K562 (cell line): Measurements from ENCODE around the gene SLC16A13. TPM values are rescaled to one million over a fixed set of nuclear protein-coding genes. Genes with fewer than 3 reads are reported as not detected.

ENCODE experiments used
- ATAC-seq: fragments of 200-7000 bp; cut with Tn5 transposase; 3 replicates; pipeline ENCODE4 v1.9.1; 2020; ENCODE audit warnings: moderate library complexity
- BruUV-seq: library from RNA; stranded (reverse); fragments of 400-500 nt; replicated peaks from 2 replicates; lab custom pipeline; 2021; lab: Mats Ljungman, UMichigan
- CTCF ChIA-PET: fragments of 300-600 bp; formaldehyde crosslinking; extraction: SDS; loops from one replicate; lab custom pipeline; 2021; ENCODE audit warnings: low intra/inter-chr PET ratio; lab: Yijun Ruan, JAX
- POLR2A ChIA-PET: fragments of 300-600, 350-650 bp; sonication (Branson Sonifier 250); formaldehyde crosslinking; extraction: SDS; loops from one replicate; lab custom pipeline; 2021; ENCODE audit warnings: antibody characterized with exemption, inconsistent platforms; lab: Yijun Ruan, JAX
- DNase-seq, 4 experiments: peaks; one replicate each; pipeline versions ENCODE4 v3.0.0 to v3.0.0-alpha.2; 2011 to 2018; ENCODE audit warnings: low spot score in 3 of 4, mixed read lengths in 3 of 4; ENCODE audit errors: extremely low read depth in 1 of 4
- FAIRE-seq: peaks from 2 replicates; lab custom pipeline; 2011; peaks lifted over from hg19 to GRCh38; lab: Jason Lieb, UNC
- H2AFZ ChIP-seq: 2 replicates; pipeline ENCODE4 v1.6.0; 2011; ENCODE audit warnings: low read depth, low read length, control low read depth, inconsistent platforms
- H3K27ac ChIP-seq: fragments of 200-600 bp; 3 replicates; pipeline ENCODE4 v1.8.0; 2011; ENCODE audit warnings: low read depth, mild to moderate bottlenecking, control low read depth, inconsistent platforms, low read length, moderate library complexity, mixed read lengths; ENCODE audit errors: extremely low read depth
- H3K27me3 ChIP-seq, 2 experiments: fragments of 300-600 bp in 1 of 2; 2 replicates in 1 of 2; 3 replicates in 1 of 2; pipeline versions ENCODE4 v1.6.0 to v1.8.0; 2011; ENCODE audit warnings: inconsistent platforms in 2 of 2, low read length in 2 of 2, mild to moderate bottlenecking in 1 of 2, mixed read lengths in 1 of 2, moderate library complexity in 1 of 2; ENCODE audit not compliant: control insufficient read depth in 2 of 2, insufficient read depth in 2 of 2
- H3K36me3 ChIP-seq: fragments of 300-600 bp; 3 replicates; pipeline ENCODE4 v1.8.0; 2011; ENCODE audit warnings: mild to moderate bottlenecking, low read length, inconsistent platforms; ENCODE audit not compliant: control insufficient read depth, insufficient read depth
- H3K4me1 ChIP-seq, 2 experiments: fragments of 200-600 bp in 1 of 2; replicated peaks in 1 of 2; 2 replicates in 1 of 2; 3 replicates in 1 of 2; pipeline versions ENCODE4 v1.5.1 to v1.8.0; 2011; ENCODE audit warnings: inconsistent platforms in 2 of 2, low read length in 2 of 2, mild to moderate bottlenecking in 1 of 2, mixed read lengths in 1 of 2, moderate library complexity in 1 of 2; ENCODE audit not compliant: control insufficient read depth in 2 of 2, insufficient read depth in 2 of 2
- H3K4me2 ChIP-seq: 2 replicates; pipeline ENCODE4 v1.6.1; 2011; ENCODE audit warnings: low read length, control low read depth, inconsistent platforms, mixed read lengths; ENCODE audit not compliant: insufficient read depth
- H3K4me3 ChIP-seq: fragments of 200-600 bp; sonication (generic), shearing (Covaris generic); 2 replicates; pipeline ENCODE4 v1.5.1; 2016; ENCODE audit warnings: control low read depth, inconsistent platforms
- H3K79me2 ChIP-seq: fragments of 200-600 bp; 3 replicates; pipeline ENCODE4 v1.8.0; 2011; ENCODE audit warnings: low read length, inconsistent platforms; ENCODE audit not compliant: control insufficient read depth, insufficient read depth
- H3K9ac ChIP-seq, 2 experiments: 2 replicates each; pipeline versions ENCODE4 v1.6.0 to v1.6.1; 2011; ENCODE audit warnings: low read depth in 2 of 2, low read length in 2 of 2, control low read depth in 1 of 2, inconsistent platforms in 1 of 2, mild to moderate bottlenecking in 1 of 2, mixed read lengths in 1 of 2; ENCODE audit not compliant: insufficient read depth in 1 of 2
- H3K9me1 ChIP-seq: one replicate; pipeline ENCODE4 v1.6.0; 2011; ENCODE audit warnings: inconsistent platforms, mild to moderate bottlenecking, low read length, moderate library complexity; ENCODE audit not compliant: control insufficient read depth, insufficient read depth
- H3K9me3 ChIP-seq: replicated peaks from 2 replicates; pipeline ENCODE4 v1.5.1; 2011; ENCODE audit warnings: low read depth, low read length, inconsistent platforms; ENCODE audit not compliant: control insufficient read depth, insufficient read depth
- H4K20me1 ChIP-seq: replicated peaks from 2 replicates; pipeline ENCODE4 v1.6.1; 2011; ENCODE audit warnings: low read length, inconsistent platforms, mixed read lengths; ENCODE audit not compliant: control insufficient read depth, insufficient read depth
- ARID1B ChIP-seq: fragments of 450-650 bp; IDR thresholded peaks from 2 replicates; pipeline ENCODE4 v1.6.1; 2016; ENCODE audit warnings: antibody characterized with exemption, mild to moderate bottlenecking, inconsistent platforms
- CBFB ChIP-seq: sonication (generic); formaldehyde crosslinking; IDR thresholded peaks from 2 replicates; pipeline ENCODE4 v1.4.0; 2020; ENCODE audit warnings: mild to moderate bottlenecking, missing genetic modification reagents
- CBX5 ChIP-seq: IDR thresholded peaks from 2 replicates; pipeline ENCODE4 v1.6.1; 2014; ENCODE audit warnings: low read depth, borderline replicate concordance
- DPF2 ChIP-seq: fragments of 450-650 bp; IDR thresholded peaks from 2 replicates; pipeline ENCODE4 v1.6.1; 2016
- ETS1 ChIP-seq: conservative IDR thresholded peaks from 2 replicates; pipeline ENCODE4 v1.6.1; 2011; ENCODE audit warnings: low read depth, mild to moderate bottlenecking, low read length; ENCODE audit not compliant: control insufficient read depth
- FOS ChIP-seq: IDR thresholded peaks from 3 replicates; pipeline ENCODE4 v1.6.1; 2011; ENCODE audit not compliant: insufficient read length; ENCODE audit errors: extremely low read depth
- FOXJ3 ChIP-seq: sonication (generic); formaldehyde crosslinking; IDR thresholded peaks from 2 replicates; pipeline ENCODE4 v1.4.0; 2020; ENCODE audit warnings: mild to moderate bottlenecking, missing genetic modification reagents
- FOXM1 ChIP-seq, 2 experiments: fragments of 450-650 bp in 1 of 2; sonication (generic) in 1 of 2; formaldehyde crosslinking in 1 of 2; IDR thresholded peaks; 2 replicates each; pipeline versions ENCODE4 v1.6.1 to v1.9.0; 2017 to 2022; ENCODE audit warnings: low read depth in 2 of 2, mild to moderate bottlenecking in 2 of 2, missing genetic modification reagents in 1 of 2, moderate library complexity in 1 of 2
- GTF2E2 ChIP-seq: fragments of 200-800 bp; sonication (Bioruptor generic); IDR thresholded peaks from 2 replicates; pipeline ENCODE4 v1.6.1; 2016; ENCODE audit warnings: missing genetic modification characterization, missing compliant biosample characterization
- NFYB ChIP-seq: IDR thresholded peaks from 2 replicates; pipeline ENCODE4 v1.6.1; 2011; ENCODE audit warnings: mild to moderate bottlenecking, moderate library complexity; ENCODE audit not compliant: insufficient read length; ENCODE audit errors: extremely low read depth
- POLR2A ChIP-seq: fragments of 450-650 bp; conservative IDR thresholded peaks from 2 replicates; pipeline ENCODE4 v1.6.1; 2016
- RBBP5 ChIP-seq: fragments of 200-600 bp; sonication (generic); IDR thresholded peaks from 2 replicates; pipeline ENCODE4 v1.6.1; 2012; ENCODE audit warnings: borderline replicate concordance, mild to moderate bottlenecking, low read length, control low read depth, inconsistent platforms; ENCODE audit not compliant: insufficient read depth, poor library complexity, severe bottlenecking
- SIN3B ChIP-seq: fragments of 450-650 bp; IDR thresholded peaks from 2 replicates; pipeline ENCODE4 v1.6.1; 2017; ENCODE audit warnings: low read depth, mild to moderate bottlenecking, moderate library complexity
- SRSF9 ChIP-seq: fragments of 200-400 bp; formaldehyde crosslinking; IDR thresholded peaks from 2 replicates; pipeline ENCODE4 v1.6.1; 2017; ENCODE audit warnings: low read depth, low read length, borderline replicate concordance
- ZBTB5 ChIP-seq: fragments of 450-650 bp; IDR thresholded peaks from 2 replicates; pipeline ENCODE4 v1.6.1; 2017; ENCODE audit warnings: antibody characterized with exemption
- ZNF282 ChIP-seq: sonication (generic); formaldehyde crosslinking; IDR thresholded peaks from 2 replicates; pipeline ENCODE4 v1.8.1; 2023; ENCODE audit warnings: missing genetic modification reagents
- ZSCAN29 ChIP-seq: fragments of 450-650 bp; IDR thresholded peaks from 2 replicates; pipeline ENCODE4 v1.6.1; 2017
- WGBS: fragments of 100-300 bp; shearing (Covaris generic); methylation state at CpG from one replicate; pipeline ENCODE4 v1.1.6; 2016; ENCODE audit warnings: low coverage, mixed read lengths; ENCODE audit not compliant: insufficient coverage; ENCODE audit errors: missing lambda C conversion rate; 5-methylcytosine and 5-hydroxymethylcytosine counted together
- in situ Hi-C: fragments of 300-500 bp; cut with MboI; formaldehyde crosslinking; loops from 4 replicates; pipeline ENCODE4 v1.15.0; 2018; ENCODE audit warnings: inconsistent platforms, mixed read lengths
- intact Hi-C: fragments of 100-400 bp; cut with micrococcal nuclease; formaldehyde crosslinking; loops from 2 replicates; pipeline ENCODE4 v1.14.2; 2022
- polyA plus RNA-seq, 8 experiments: library from polyadenylated mRNA; depleted of rRNA in 4 of 8; stranded (reverse) in 5 of 8; unstranded in 3 of 8; fragments of >200 nt; fragmentation: Nextera tagmentation in 2 of 8; fragmentation: Illumina TruSeq in 1 of 8; extraction: Ambion mirVana in 2 of 8; extraction: Trizol in 1 of 8; gene quantifications; 2 replicates each; pipeline versions ENCODE4 v1.2.1 to v1.2.3, GENCODE V29; 2011 to 2014; ENCODE audit warnings: inconsistent platforms in 1 of 8, missing spikeins in 1 of 8
- total RNA-seq, 7 experiments: library from RNA; depleted of rRNA in 6 of 7; stranded (reverse); fragments of >200 nt in 6 of 7; fragmentation: Illumina TruSeq in 2 of 7; extraction: Trizol in 2 of 7; gene quantifications; 2 replicates each; pipeline versions ENCODE4 v1.2.1 to v1.2.3, GENCODE V29; 2011 to 2021; ENCODE audit warnings: low replicate concordance in 1 of 7
- TF ChIP-seq, protein P1 (sequence below): fragments of 250-450 bp; sonication (Bioruptor Pico); IDR thresholded peaks from 2 replicates; pipeline ENCODE4 v1.8.0; 2022; ENCODE audit warnings: moderate library complexity, mild to moderate bottlenecking, inconsistent platforms

Gene SLC16A13
- total and polyA plus RNA-seq, 9 of the 15 experiments (the other 6 are each of a cell fraction or from before 2014, with no cell fraction given), result 0.04 to 5.6 (median 0.87) TPM

- H2AFZ ChIP-seq, result no peak overlapping the region
- H3K9ac ChIP-seq, result peak overlapping the region in 1 of 2 experiments; percentile 50; a peak in 1 of 4 replicates
- intact Hi-C loops, result no loop called here
- no peak for DNase-seq
- 92% methylated on average over 2 of the region's 13 CpGs for WGBS
- peaks cover 16% of the 10 kb centered on the region for H3K79me2 ChIP-seq
- H3K36me3 ChIP-seq, result peaks cover 10% of the 10 kb centered on the region; the same call in 2 of the 3 replicates
- ATAC-seq, result no peak
- no peak overlapping the region for H3K4me3 ChIP-seq
- ChIA-PET POLR2A (interaction anchor here (0.6 to 0.9 kb wide), 5 partner anchors 8 to 1861 kb away, joined by 3 to 5 read pairs (median 3); partner anchors contain the start of gene SLC16A13), CTCF (no interaction called here)
- H3K4me2 ChIP-seq, result no peak overlapping the region
- no peaks in the 10 kb centered on the region for H3K27me3 ChIP-seq
- H4K20me1 ChIP-seq, result no peaks in the 10 kb centered on the region
- in situ Hi-C loops, result loop anchor here (25.0 kb wide), 1 partner anchor 535 kb away; the partner anchor contains the start of genes SENP3 and TNFSF13
- H3K9me3 ChIP-seq, result no peaks in the 10 kb centered on the region
- H3K4me1 ChIP-seq, result peaks cover 24 to 31% of the 10 kb centered on the region in 2 experiments
- no peak for TF ChIP-seq CBX5
- TF ChIP-seq ZBTB5, result no peak
- no peak for TF ChIP-seq SIN3B
- no peak for TF ChIP-seq ZNF282 (CRISPR knock-in tag)
- TF ChIP-seq FOS, result no peak
- TF ChIP-seq DPF2, result no peak
- TF ChIP-seq GTF2E2, result no peak
- TF ChIP-seq, protein P1, sequence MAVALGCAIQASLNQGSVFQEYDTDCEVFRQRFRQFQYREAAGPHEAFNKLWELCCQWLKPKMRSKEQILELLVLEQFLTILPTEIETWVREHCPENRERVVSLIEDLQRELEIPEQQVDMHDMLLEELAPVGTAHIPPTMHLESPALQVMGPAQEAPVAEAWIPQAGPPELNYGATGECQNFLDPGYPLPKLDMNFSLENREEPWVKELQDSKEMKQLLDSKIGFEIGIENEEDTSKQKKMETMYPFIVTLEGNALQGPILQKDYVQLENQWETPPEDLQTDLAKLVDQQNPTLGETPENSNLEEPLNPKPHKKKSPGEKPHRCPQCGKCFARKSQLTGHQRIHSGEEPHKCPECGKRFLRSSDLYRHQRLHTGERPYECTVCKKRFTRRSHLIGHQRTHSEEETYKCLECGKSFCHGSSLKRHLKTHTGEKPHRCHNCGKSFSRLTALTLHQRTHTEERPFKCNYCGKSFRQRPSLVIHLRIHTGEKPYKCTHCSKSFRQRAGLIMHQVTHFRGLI, result no peak
- TF ChIP-seq FOXM1 (IDR thresholded peaks at IDR 0.05; ENCODE audit: low read depth), result no peak
- no peak for TF ChIP-seq FOXM1 (CRISPR knock-in tag; IDR thresholded peaks at IDR 0.05; ENCODE audit: low read depth)
- no peak for TF ChIP-seq ETS1
- TF ChIP-seq ARID1B, result no peak
- no peak for TF ChIP-seq CBFB (CRISPR knock-in tag)
- TF ChIP-seq NFYB, result no peak
- no peak for TF ChIP-seq FOXJ3 (CRISPR knock-in tag)
- no peak for TF ChIP-seq POLR2A
- TF ChIP-seq SRSF9, result no peak
- TF ChIP-seq RBBP5, result no peak
- TF ChIP-seq ZSCAN29, result no peak
- no peak overlapping the region for H3K27ac ChIP-seq
- no peak for FAIRE-seq
- BruUV-seq, result no TSS peak
- H3K9me1 ChIP-seq, result no peaks in the 10 kb centered on the region
These were observed 8.5 kb upstream of the SLC16A13 start for GRCh38 chr17:7027335-7027734.
